ENCODE data around the gene UVRAG.

UVRAG gene

DNA sequence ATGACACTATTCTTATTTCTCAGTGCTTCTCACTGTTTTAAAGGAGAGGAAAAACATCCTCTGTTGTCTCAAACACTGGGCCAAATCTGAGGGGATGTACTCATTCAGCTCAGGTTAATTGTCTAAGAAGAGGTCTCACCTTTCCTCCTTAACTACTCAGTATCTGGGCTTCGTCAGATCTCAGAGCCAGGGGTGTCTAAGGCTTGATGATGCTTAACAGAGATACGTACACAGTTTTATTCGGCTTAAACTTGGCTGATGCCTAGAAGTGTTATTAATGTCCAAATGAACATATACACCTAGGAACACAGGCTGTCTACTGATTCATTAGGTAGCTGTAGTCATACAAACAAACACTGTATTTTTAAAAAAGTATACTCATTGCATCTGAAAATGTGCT lies 85.8 kb downstream of the UVRAG start:
- TF ChIP-seq ZNF416 (tag by site-specific recombination; IDR thresholded peaks at IDR 0.05) (no peak), ZNF596 (tag by site-specific recombination; IDR thresholded peaks at IDR 0.05) (no peak), ZNF777 (tag by site-specific recombination; IDR thresholded peaks at IDR 0.05; ENCODE audit: borderline replicate concordance) (no peak), HOXC10 (CRISPR knock-in tag; IDR thresholded peaks at IDR 0.05) (no peak), ZNF292 (tag by site-specific recombination; IDR thresholded peaks at IDR 0.05; ENCODE audit: borderline replicate concordance, low read depth) (no peak), ZSCAN18 (tag by site-specific recombination; IDR thresholded peaks at IDR 0.05) (no peak), ZBTB48 (tag by site-specific recombination; IDR thresholded peaks at IDR 0.05) (no peak), ZNF423 (tag by site-specific recombination; IDR thresholded peaks at IDR 0.05) (no peak), EGR2 (tag by site-specific recombination; IDR thresholded peaks at IDR 0.05; ENCODE audit: low read depth) (no peak), ZEB2 (tag by site-specific recombination; IDR thresholded peaks at IDR 0.05) (no peak), KLF9 (tag by site-specific recombination; IDR thresholded peaks at IDR 0.05; ENCODE audit: low read depth) (no peak), ZNF792 (tag by site-specific recombination; IDR thresholded peaks at IDR 0.05) (no peak), ZNF660 (tag by site-specific recombination; IDR thresholded peaks at IDR 0.05) (no peak), ZBTB8A (tag by site-specific recombination; IDR thresholded peaks at IDR 0.05) (no peak), ZNF391 (tag by site-specific recombination; IDR thresholded peaks at IDR 0.05; ENCODE audit: borderline replicate concordance, low read depth) (no peak)
- TF ChIP-seq, protein P1, sequence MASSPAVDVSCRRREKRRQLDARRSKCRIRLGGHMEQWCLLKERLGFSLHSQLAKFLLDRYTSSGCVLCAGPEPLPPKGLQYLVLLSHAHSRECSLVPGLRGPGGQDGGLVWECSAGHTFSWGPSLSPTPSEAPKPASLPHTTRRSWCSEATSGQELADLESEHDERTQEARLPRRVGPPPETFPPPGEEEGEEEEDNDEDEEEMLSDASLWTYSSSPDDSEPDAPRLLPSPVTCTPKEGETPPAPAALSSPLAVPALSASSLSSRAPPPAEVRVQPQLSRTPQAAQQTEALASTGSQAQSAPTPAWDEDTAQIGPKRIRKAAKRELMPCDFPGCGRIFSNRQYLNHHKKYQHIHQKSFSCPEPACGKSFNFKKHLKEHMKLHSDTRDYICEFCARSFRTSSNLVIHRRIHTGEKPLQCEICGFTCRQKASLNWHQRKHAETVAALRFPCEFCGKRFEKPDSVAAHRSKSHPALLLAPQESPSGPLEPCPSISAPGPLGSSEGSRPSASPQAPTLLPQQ (tag by site-specific recombination; IDR thresholded peaks at IDR 0.05) = no peak
- TF ChIP-seq, protein P2, sequence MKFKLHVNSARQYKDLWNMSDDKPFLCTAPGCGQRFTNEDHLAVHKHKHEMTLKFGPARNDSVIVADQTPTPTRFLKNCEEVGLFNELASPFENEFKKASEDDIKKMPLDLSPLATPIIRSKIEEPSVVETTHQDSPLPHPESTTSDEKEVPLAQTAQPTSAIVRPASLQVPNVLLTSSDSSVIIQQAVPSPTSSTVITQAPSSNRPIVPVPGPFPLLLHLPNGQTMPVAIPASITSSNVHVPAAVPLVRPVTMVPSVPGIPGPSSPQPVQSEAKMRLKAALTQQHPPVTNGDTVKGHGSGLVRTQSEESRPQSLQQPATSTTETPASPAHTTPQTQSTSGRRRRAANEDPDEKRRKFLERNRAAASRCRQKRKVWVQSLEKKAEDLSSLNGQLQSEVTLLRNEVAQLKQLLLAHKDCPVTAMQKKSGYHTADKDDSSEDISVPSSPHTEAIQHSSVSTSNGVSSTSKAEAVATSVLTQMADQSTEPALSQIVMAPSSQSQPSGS (tag by site-specific recombination; IDR thresholded peaks at IDR 0.05; ENCODE audit: low read depth) = no peak
- TF ChIP-seq, protein P3, sequence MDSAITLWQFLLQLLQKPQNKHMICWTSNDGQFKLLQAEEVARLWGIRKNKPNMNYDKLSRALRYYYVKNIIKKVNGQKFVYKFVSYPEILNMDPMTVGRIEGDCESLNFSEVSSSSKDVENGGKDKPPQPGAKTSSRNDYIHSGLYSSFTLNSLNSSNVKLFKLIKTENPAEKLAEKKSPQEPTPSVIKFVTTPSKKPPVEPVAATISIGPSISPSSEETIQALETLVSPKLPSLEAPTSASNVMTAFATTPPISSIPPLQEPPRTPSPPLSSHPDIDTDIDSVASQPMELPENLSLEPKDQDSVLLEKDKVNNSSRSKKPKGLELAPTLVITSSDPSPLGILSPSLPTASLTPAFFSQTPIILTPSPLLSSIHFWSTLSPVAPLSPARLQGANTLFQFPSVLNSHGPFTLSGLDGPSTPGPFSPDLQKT (IDR thresholded peaks at IDR 0.05; ENCODE audit: borderline replicate concordance, low read depth, low read length) = no peak
- CTCF ChIA-PET = interaction anchor here (0.6 to 6.3 kb wide), 4 partner anchors 10 to 728 kb away, joined by 3 to 86 read pairs (median 3); no protein-coding TSS in a partner anchor
- POLR2A ChIA-PET = interaction anchor here (0.7 kb wide), 1 partner anchor 182 kb away, joined by 3 read pairs; no protein-coding TSS in a partner anchor
- Histone ChIP-seq H3K36me3 (ENCODE audit: control insufficient read depth in 2 of 2, insufficient read depth in 1 of 2, low read length in 2 of 2) (no peaks in the 10 kb centered on the region), H3K27ac (ENCODE audit: extremely low read depth, low read depth, low read length) (no peak overlapping the region), H3K9me3 (ENCODE audit: control insufficient read depth, insufficient read depth, low read depth, low read length) (no peaks in the 10 kb centered on the region), H3K4me3 (ENCODE audit: low read depth, low read length) (no peak overlapping the region), H3K4me1 (ENCODE audit: control insufficient read depth, insufficient read depth, low read length) (no peaks in the 10 kb centered on the region)

- H3K9me3 ChIP-seq (ENCODE audit: control insufficient read depth, insufficient read depth, low read depth, low read length) = no peaks in the 10 kb centered on the region
- CTCF ChIA-PET = interaction anchor here (0.6 to 2.0 kb wide), 5 partner anchors 34 to 416 kb away, joined by 3 to 6 read pairs (median 5); no protein-coding TSS in a partner anchor
- no peak overlapping the region for H3K4me3 ChIP-seq (ENCODE audit: low read depth, low read length)
- POLR2A ChIA-PET = no interaction called here
- H3K36me3 ChIP-seq (ENCODE audit: control insufficient read depth in 2 of 2, insufficient read depth in 1 of 2, low read length in 2 of 2) = no peaks in the 10 kb centered on the region
- H3K27ac ChIP-seq (ENCODE audit: extremely low read depth, low read depth, low read length) = no peak overlapping the region
- no peaks in the 10 kb centered on the region for H3K4me1 ChIP-seq (ENCODE audit: control insufficient read depth, insufficient read depth, low read length)
- TF ChIP-seq, protein P1 (tag by site-specific recombination; IDR thresholded peaks at IDR 0.05) = no peak
- TF ChIP-seq ZNF571 (tag by site-specific recombination; IDR thresholded peaks at IDR 0.05) (no peak), ZNF791 (tag by site-specific recombination; IDR thresholded peaks at IDR 0.05) (no peak), ZNF837 (tag by site-specific recombination; IDR thresholded peaks at IDR 0.05) (no peak), ZNF514 (tag by site-specific recombination; IDR thresholded peaks at IDR 0.05) (no peak), ZNF202 (tag by site-specific recombination; IDR thresholded peaks at IDR 0.05; ENCODE audit: borderline replicate concordance) (no peak)
- TF ChIP-seq, protein P4, sequence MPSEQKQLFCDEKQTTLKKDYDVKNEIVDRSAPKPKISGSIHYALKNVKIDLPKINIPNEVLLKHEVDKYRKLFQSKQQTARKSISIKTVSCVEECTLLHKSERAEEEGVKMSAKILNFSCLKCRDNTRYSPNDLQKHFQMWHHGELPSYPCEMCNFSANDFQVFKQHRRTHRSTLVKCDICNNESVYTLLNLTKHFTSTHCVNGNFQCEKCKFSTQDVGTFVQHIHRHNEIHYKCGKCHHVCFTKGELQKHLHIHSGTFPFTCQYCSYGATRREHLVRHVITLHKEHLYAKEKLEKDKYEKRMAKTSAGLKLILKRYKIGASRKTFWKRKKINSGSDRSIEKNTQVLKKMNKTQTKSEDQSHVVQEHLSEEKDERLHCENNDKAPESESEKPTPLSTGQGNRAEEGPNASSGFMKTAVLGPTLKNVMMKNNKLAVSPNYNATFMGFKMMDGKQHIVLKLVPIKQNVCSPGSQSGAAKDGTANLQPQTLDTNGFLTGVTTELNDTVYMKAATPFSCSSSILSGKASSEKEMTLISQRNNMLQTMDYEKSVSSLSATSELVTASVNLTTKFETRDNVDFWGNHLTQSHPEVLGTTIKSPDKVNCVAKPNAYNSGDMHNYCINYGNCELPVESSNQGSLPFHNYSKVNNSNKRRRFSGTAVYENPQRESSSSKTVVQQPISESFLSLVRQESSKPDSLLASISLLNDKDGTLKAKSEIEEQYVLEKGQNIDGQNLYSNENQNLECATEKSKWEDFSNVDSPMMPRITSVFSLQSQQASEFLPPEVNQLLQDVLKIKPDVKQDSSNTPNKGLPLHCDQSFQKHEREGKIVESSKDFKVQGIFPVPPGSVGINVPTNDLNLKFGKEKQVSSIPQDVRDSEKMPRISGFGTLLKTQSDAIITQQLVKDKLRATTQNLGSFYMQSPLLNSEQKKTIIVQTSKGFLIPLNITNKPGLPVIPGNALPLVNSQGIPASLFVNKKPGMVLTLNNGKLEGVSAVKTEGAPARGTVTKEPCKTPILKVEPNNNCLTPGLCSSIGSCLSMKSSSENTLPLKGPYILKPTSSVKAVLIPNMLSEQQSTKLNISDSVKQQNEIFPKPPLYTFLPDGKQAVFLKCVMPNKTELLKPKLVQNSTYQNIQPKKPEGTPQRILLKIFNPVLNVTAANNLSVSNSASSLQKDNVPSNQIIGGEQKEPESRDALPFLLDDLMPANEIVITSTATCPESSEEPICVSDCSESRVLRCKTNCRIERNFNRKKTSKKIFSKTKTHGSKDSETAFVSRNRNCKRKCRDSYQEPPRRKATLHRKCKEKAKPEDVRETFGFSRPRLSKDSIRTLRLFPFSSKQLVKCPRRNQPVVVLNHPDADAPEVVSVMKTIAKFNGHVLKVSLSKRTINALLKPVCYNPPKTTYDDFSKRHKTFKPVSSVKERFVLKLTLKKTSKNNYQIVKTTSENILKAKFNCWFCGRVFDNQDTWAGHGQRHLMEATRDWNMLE (tag by site-specific recombination; conservative IDR thresholded peaks at IDR 0.05; ENCODE audit: low read depth) = no peak
These were observed 87.6 kb downstream of the UVRAG start for GRCh38 chr11:75902631-75903030.

Data from HEK293 (cell line).